ENCODE measurements around the gene KRT32.

Gene KRT32

DNA sequence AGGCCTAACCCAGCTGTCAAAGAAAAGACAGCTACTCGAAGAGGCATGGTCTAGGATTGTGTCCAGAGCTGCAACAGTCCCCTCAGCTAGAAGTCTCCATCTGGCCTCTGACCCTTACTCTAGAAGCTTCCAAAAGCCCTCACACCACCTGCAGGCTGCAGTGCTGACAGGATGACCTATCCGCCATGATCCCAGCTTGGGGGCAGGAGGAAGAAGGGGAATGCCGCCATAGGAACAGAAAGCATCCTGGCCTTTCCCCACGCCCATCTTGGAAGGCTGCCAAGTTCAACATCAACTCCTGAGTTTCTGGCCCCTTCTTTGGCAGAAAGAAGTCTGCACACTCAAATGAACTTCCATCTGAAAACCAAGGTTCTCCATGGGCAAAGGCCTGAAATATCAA, 25.6 kb upstream of the KRT32 start:
- DNase-seq (ENCODE audit: low spot score), result peak; percentile 23

DNA sequence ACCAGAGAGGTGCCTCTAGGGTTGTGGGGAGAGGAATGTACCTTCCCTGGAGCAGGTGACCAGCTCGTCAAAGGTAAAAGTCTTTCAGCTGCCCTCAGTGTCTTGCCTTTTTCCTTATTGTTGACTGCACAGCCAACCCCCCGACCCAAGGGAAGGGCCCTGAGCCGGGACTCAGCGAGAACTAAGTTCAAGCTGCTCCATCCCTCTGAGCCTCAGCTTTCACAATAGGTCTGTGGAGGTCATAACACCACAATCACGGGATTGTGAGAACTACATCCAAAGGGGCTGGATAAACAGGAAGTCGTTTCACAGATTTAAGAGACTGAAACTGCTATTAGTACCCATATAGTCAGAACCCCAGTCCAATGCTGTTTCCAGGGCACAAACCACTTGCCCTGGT, 25.2 kb upstream of the KRT32 start:
- DNase-seq (ENCODE audit: low spot score), result no peak

DNA sequence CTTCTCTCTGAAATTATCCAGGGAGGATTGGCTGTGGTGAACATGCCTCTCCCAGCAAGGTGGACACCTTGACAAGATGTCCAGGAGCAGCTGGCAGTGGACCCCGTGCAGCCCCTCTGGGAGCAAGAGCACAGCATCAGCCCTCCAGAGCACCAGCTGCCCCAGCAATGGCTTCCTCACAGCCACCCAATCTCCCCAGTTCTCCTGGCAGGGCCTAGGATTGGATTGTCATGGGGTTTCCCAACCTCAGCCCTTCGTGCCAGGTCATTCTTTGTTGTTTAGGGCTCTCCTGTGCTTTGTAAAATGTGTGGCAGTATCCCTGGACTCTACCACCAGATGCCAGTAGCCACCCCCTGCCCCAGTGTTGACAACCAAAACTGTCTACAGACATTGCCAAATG, 24.3 kb upstream of the KRT32 start:
- no peak for DNase-seq (ENCODE audit: low spot score)

DNA sequence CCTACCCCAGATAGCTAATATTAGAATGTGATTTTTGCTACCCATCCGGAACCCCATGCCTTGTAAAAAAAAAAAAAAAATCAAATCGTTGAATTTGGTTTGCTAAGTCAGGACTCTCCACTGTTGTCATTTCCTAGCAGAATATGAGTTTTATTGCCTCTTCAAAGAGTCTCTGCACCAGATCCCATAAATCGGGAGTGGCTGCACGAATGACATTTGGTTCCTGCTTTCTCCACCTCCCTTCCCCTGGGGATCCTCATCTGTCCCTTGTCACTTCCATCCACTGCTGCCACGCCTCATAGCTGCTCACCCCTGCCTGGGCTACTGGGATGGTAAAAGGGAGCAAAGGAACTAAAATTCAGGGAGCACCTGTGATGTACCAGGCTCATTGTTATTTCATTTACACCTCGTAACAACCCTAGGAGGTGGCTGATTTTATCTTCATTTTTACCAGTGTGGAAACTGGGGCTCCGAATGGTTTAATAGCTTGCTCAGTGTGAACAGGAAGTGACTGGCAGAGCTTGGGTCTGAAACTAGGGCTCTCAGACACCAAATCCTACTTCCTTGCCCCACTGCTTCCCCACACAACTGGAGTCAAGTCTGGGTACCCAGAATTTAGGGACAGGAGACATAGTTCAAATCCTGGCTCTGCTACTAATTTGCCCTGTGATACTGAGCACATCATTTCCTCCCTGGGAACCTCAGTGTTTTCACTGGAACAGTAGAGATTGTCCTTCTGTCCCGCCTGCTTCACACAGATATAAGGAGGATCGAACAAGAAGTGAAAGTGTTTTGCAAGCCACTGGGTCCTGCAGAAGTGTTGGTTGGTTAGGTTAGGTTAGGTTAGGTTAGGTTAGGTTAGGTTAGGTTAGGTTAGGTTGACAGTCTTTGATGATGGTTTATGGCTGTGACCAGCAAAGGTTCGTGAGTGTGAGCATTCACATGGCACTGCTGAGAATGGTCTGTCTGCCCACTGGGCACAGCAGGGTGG, 23.1 kb upstream of the KRT32 start:
- no peak for DNase-seq (ENCODE audit: low spot score)

DNA sequence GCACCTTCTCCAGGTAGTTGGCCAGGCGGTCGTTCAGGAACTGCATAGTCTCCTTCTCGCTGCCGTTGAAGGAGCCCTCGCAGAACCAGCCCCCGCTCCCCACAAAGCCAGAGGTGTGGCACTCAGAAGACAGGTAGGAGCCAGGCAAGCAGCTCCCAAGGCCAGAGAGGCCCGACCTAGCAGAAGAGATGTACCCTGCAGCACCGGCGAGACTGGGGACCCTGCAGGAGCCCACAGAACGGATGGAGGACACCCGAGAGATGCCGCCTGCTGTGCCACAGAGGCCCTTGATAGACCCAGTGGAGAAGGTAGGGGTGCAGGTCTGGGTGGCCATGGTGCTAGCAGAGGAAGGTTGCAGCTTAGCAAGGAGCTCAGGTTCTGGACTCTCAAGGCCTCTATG, 22.3 kb upstream of the KRT32 start, which contains the start of gene KRT36:
TSS of gene KRT36 (minus strand) at position 380 of the 400 bp plus-strand sequence. CDS start at position 334, 46 bp downstream.
- DNase-seq (ENCODE audit: low spot score), result no peak

DNA sequence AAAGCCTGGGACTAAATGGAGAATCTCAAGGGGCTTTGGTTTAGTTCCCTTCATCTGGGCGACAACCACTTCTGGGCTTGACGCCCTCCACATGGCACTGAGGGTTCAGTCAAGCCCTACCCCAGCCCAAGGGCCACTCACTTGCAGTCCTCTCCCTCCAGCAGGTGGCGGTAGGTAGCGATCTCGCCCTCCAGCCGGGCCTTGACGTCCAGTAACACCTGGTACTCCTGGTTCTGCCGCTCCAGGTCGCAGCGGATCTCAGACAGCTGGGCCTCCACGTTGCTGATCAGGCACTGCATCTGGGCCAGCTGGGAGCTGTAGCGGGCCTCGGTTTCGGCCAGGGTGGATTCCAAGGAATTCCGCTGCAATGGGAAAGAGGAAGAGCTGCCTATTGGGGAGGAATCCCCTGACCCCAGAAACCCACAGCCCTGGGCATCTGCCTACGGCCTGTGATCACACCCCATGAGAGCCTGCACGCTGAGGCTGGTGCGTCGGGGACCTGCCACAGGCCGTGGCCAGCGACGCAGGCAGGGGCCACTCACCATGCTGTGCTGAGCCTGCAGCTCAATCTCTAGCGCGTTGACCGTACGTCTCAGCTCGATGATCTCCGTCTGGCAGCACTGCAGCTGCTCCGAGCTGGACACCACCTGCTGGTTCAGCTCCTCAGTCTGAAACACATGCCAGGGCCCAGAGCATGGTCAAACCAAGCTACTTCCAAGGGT, 19.8 kb upstream of the KRT32 start:
- no peak for DNase-seq (ENCODE audit: low spot score)

DNA sequence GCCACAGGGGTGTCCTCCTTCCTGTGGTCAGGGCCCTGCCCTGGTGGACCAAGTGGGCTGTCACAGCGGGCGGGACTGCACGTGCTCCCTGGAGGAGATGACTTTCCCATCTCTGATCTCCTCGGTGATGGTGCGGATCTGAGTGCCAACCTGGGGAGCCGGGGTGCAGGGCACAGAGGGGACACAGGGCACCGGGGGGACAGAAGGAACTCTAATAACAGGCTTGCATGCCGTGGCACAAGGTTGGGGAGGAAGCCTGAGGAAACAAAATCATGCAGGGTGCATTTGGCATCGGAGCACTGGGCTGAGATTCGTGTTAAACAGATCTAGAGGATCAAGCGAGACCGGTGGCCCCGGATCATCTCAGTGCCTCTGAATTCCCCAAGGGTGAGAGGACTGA, 19.1 kb upstream of the KRT32 start:
- no peak for DNase-seq (ENCODE audit: low spot score)

DNA sequence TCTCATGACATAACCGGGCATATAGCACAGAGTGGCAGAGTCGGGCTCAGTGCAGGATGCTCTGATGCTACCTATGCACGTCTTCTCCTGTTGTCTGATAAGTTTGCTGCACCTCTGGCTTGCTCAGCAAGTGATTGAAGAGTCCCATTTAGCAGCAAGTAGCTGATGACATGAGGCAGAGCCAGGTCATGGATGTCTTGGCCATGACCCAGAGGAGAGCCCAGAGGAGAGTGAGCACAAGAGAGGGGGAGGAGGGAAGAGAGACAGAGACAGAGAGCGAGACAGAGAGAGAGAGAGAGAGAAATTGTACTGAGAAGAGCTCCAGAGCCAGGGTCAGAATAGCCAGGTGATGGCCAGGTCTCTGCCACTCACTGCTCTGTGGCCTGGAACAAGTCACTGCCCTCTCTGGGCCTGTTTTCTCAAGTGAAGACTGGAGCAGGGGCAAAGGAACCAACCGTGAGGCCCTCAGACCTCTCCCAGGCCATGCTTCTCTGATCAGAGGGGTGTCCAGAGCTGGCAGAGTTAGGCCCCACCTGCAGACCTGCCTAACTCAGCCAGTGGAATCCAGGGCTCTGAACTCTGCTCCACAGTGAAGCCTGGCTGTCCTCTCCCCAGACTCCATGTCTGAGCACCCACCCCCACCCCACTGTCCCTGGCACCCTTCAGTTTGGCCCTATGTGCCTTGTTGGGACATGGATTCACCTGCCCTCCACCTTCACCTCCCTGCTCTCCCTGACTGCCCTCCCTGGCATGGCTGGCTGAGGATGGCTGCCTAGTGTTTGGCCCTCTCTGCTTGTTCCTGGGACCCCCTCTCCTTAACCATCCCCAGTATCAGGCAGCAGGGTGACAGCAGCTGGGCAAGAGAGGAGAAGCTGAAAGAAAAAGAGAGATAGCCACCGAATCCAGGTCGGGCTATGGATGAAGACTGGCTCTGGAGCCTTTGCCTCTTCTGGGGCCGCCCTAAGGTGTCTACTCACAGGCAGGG, 18.0 kb upstream of the KRT32 start:
- no peak for DNase-seq (ENCODE audit: low spot score)

DNA sequence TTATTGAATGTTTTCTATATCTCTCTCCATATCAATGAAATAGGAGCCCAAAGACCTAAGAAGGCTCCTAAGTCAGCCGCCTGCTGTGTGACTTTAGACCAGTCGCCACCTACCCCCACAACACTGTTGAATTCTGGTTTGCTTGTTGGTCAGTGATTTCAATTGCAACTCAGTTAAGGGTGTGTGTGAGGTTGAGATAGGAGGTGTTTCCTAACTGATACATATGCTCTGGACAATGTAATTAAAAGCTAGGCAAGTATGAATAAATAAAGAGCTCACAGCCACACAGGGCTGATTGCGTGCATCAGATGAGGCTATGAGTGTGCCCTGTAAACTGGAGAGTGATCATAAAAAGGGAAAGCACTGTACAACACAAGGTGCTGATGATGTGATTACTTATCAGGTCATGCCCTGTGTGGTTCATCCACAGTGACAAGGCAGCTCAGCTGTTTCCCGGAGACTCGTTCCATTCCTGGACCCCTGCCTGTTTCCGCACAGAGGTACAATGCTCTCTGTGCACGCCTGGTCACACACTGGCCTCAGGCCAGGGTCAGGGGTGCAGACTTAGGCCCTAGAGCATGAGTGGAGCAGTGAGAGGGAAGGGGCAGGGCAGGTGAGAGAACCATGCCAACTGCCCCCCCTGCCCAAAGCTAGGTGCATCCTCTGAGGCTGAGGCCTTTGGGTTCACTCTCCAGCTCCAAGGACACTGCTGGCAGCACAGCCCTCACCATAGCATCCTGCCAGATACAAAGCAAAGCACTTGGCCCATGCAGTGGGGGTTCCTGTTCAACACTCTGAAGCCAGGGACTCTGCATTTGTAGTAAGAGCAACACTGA, 17.0 kb upstream of the KRT32 start:
- DNase-seq (ENCODE audit: low spot score), result no peak

DNA sequence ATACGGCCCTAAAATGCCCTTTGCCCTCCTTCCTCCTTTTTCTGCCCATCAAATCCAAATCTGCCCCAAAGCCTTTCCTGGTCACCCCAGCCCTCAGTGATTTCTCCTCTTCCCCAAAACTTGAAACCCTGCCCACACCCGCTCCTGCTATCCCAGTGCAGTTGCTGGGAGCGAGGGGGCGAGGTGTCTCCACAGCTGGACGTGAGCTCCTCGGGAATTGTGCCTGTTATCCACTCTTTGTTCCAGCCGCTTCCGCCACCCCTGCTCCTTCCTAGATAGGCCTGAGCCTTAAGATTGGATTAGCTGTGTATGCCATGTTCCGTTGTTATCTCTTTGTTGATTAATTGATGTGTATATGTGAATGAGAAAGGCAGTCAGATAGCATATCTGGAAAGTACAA, 16.3 kb upstream of the KRT32 start:
- DNase-seq (ENCODE audit: low spot score), result no peak

DNA sequence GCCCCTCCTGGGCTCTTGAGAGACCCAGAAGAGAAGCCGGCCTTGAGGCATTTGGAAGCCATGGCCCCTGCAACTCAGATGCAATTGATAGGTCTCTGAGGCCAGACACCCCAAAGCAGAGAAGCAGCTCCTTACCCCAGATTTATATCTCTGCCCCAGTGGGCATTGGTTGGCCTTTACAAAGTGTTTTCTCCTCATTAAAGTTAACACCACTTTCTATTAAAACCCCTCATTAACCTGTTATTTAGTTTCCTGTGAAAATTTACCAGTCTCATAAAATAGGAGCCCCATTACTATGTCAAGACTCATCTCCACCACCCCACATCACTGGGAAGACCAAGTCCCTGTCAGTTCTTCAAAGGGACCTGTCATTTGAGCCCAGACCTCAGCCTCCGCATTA, 13.8 kb upstream of the KRT32 start, which contains the start of gene KRT35:
TSS of gene KRT35 (minus strand) at position 116 of the 400 bp plus-strand sequence. CDS start at position 62, 54 bp downstream.
- no peak for DNase-seq (ENCODE audit: low spot score)

DNA sequence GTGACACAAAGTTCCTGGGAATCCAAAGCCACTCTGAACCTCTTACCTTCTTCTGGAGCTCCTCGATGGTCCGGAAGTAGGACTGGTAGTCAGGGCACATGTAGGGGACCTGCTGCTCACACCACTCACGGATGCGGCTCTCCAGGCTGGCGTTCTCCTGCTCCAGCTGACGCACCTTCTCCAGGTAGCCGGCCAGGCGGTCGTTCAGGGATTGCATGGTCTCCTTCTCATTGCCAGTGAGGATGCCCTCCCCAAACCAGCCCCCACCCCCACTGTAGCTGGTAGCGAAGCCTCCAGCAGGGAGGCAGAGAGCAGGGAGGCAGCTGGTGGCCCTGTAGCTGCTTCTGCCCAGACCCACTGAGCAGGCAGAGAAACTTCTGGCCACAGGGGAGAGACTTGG, 13.4 kb upstream of the KRT32 start:
- no peak for DNase-seq (ENCODE audit: low spot score)

DNA sequence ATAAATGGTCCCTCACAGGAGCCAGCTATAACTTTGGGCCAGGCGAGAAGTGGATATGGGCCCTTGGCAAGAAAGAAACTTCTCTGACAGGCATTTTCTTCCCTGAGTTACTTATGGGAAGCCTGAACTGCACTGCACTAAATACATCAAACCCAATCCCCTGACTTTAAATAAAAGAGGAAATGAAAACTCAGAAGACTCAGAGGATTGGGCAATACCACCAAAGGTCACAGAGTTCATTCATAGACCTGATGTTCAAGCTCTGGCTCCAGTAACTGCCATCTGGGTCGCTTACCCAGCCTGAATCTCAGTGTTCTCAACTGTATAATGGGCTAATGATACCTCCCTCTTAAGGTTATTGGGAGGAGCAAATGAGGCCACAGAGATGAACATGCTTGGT, 12.9 kb upstream of the KRT32 start:
- no peak for DNase-seq (ENCODE audit: low spot score)

DNA sequence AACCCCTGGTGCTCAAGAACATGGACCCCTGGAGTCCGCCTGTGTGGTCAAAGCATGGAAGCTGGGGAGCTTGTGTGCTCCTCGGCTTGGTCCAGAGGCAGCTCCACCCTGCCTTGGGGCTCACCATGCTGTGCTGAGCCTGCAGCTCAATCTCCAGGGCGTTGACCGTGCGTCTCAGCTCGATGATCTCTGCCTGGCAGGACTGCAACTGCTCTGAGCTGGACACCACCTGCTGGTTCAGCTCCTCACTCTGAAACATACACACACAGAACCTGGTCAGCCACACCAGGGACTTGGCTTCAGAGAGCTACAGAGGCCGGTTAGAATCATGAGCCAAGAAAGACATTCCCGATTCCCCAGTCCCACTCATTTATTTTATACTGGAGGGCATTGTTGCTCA, 11.1 kb upstream of the KRT32 start:
- DNase-seq (ENCODE audit: low spot score), result no peak

DNA sequence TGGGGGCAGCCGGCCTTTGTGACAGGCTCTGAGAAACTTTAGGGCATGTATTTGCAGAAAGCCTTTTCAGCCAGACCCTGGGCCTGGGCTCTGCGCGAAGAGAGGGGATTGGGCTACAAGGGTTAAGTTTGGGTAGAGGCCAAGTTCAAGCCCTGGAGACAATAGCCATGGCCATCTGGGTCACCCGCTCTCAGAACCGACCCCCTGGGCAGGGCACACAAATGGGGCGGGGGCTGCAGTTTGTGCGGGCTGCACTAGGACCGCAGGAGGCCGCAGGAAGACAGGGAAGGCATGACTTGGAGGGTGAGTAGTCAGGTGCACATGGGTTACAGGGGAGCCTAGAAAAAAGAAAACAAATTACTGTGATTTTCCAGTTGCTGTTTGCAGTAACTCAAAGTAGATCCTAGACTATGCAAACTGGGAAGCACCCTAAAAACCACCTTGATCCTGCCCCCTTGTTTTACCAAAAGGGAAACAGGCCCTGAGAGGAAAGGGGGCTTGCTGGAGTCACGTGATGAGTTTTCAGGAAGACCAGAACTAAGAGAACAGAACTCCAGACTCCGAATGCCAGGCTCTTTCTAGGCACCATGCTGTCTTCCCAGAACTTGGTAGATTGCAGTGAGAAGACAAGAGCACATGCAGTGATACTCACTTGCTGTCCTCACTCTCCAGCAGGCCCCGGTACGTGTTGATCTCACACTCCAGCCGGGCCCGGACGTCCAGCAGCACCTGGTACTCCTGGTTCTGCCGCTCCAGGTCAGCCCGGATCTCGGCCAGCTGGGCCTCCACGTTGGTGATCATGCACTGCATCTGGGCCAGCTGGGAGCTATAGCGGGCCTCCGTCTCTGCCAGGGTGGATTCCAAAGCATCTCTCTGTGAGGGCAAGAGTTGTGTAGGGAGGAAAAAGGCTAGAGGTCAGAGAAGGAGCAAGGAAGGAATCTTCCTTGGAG, 10.0 kb upstream of the KRT32 start:
- DNase-seq (ENCODE audit: low spot score), result no peak

DNA sequence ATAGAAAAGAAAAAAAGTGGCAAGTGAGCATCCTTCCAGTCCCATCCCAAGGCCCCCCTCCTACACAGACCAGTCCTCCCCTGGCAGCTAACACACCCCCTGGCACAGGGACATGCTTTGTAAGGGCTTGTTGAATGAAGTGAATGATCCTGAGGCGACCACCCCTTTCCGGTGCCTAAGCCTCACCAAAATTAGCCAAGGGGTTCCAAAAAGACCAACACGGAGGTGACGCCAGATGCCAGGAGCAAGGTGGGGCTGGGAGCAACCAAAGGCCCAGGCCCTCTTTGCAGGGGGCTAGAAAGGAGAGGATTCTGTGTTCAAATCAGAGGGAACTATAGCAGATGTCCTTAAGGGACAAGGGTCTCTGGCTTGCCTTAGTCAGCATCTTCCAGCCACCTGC, 8.2 kb upstream of the KRT32 start:
- no peak for DNase-seq (ENCODE audit: low spot score)

DNA sequence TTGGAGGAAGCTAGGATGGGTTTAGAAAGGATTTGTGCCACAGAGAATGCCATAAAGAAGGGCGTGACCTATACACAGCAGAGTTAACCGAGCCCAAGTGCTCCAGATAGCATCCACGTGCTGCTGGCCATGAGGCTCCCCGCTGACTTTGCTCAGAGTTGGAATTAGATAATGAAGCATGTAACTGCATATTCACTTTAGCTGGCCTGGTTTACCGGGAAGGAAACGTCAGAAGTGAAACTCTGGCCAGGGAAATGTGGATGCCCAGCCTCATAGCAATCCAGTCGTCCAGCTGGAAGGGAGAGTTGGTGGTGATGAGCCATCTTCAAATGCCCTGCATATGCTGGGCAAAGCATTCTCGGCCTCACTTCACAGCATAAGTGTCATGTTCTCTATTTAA, 7.7 kb upstream of the KRT32 start:
- no peak for DNase-seq (ENCODE audit: low spot score)

DNA sequence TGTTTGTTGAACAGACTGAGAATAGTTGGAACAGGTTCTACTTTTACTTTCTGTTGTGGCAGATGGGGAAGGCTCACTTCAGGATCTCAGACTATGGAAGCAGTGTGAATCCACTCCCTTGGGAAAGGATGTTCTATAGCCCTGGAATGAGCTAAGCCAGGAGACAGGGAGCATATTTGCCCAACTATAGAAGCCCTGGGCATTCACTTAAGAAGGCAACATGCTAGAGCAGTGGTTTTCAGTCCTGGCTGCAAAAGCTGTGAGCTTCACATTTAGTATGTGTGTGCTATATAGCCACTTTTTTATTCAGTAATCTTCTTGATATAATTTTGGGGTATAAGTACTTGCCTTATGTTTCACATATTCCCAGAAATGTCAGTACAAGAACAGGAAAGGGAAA, 1.2 kb upstream of the KRT32 start:
- DNase-seq (ENCODE audit: low spot score), result no peak

DNA sequence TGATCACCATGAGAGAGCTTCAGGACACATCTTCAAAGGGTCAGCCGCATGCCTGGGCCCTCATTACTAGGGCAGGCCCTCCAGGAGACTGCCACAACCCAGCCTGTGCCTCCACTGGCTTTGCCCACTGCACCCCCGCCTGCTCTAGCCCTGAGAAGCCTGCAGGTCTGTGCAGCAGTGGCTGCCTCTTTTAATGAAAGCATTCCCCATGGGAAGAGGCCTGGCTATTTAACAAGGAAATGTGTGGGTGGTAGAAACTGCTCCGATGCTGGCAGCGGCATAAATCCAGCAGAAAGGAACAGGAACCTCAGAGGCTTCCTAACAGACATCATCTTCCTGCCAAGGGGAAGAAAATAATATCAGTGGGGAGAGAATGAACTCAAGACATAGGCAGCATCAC, 375 bp upstream of the KRT32 start:
- DNase-seq (ENCODE audit: low spot score), result no peak

DNA sequence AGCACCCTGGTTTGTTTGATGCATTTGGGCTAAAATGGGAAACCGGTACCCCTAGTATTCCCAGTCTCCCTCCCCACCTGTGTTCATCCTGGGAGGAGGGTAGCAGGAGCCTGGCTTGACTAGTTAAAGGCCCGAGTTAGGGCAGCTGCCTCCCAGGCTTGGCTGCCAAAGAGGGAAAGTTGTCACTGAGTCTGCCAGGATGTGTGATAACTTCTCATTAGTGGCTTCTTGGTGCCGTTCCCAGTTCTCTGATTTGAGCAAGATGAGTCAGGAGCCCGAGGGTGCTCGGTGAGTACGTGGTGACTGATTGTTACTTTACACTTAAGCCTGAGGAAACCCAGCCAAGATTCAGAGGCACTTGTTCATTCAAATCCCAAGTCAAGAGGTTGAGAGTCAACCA, 2.5 kb downstream of the KRT32 start:
- peak; percentile 68 for DNase-seq (ENCODE audit: low spot score)
